Left lung (tissue), 10 donors: ENCODE results near the gene OVCA2. TPM values are rescaled to one million over a fixed set of nuclear protein-coding genes. Genes with fewer than 3 reads are reported as not detected.
A peak's percentile ranks its signal among the peaks of the same experiment; 100 is the strongest.
"Not testable (repeated sequence)": the region's sequence is repeated elsewhere in the genome, so short reads cannot be mapped to it uniquely, and the experiment has no call there.

ENCODE experiments used
- ATAC-seq: fragments of 200-7000 bp; cut with Tn5 transposase; one replicate; pipeline ENCODE4 v1.9.1; 2020; ENCODE audit warnings: moderate library complexity
- DNase-seq, 4 donors: peaks; one replicate each; pipeline ENCODE4 v3.0.0-alpha.2; 2013 to 2020
- H3K27ac ChIP-seq, 2 donors: fragments of 200-600 bp; sonication (generic) in 1 of 2; one replicate each; pipeline versions ENCODE4 v1.5.0 to v1.8.0; 2020 to 2021
- H3K27me3 ChIP-seq, 2 donors: fragments of 200-600 bp; sonication (generic) in 1 of 2; one replicate each; pipeline versions ENCODE4 v1.5.0 to v1.8.0; 2020 to 2021
- H3K36me3 ChIP-seq, 2 donors: fragments of 200-600 bp; sonication (generic) in 1 of 2; one replicate each; pipeline versions ENCODE4 v1.5.0 to v1.8.0; 2020 to 2021
- H3K4me1 ChIP-seq, 2 donors: fragments of 200-600 bp; one replicate each; pipeline ENCODE4 v1.8.0; 2021
- H3K4me3 ChIP-seq, 2 donors: fragments of 200-600 bp; sonication (generic) in 1 of 2; one replicate each; pipeline versions ENCODE4 v1.5.0 to v1.8.0; 2020 to 2021; ENCODE audit warnings: mild to moderate bottlenecking in 1 of 2
- H3K9me3 ChIP-seq, 2 donors: fragments of 200-600 bp; sonication (generic) in 1 of 2; one replicate each; pipeline versions ENCODE4 v1.5.0 to v1.8.0; 2020 to 2021
- intact Hi-C, 2 donors: fragments of 100-400 bp; cut with DNase I; formaldehyde crosslinking; loops; one replicate each; pipeline versions ENCODE4 v1.11.2 to v1.14.2; 2022
- polyA plus RNA-seq, 6 donors: library from polyadenylated mRNA; unstranded; fragments of 120-200 nt; gene quantifications; one replicate each; pipeline ENCODE4 v1.2.1, GENCODE V29; 2013; ENCODE audit not compliant: insufficient read length in 6 of 6
- total RNA-seq, 2 donors: library from RNA; stranded (reverse); fragmentation: NEBNext Ultra II Directional; extraction: Animal tissue kit (Norgen Biotek cat#: 25700); gene quantifications; one replicate each; pipeline ENCODE4 v1.2.1, GENCODE V29; 2021
- TF ChIP-seq, protein P1 (sequence below), 2 donors: fragments of 200-600 bp; sonication (generic) in 1 of 2; IDR thresholded peaks; one replicate each; pipeline versions ENCODE4 v1.5.0 to v1.8.0; 2021; ENCODE audit warnings: antibody characterized with exemption in 2 of 2
- donor health status: DM: no; HTN: yes; CAD: no.
- donor health status: DM: no; HTN: no; CAD: no.

OVCA2 gene
- total and polyA plus RNA-seq, 8 donors, result 8.1 to 28.7 (median 11.2) TPM

DNA sequence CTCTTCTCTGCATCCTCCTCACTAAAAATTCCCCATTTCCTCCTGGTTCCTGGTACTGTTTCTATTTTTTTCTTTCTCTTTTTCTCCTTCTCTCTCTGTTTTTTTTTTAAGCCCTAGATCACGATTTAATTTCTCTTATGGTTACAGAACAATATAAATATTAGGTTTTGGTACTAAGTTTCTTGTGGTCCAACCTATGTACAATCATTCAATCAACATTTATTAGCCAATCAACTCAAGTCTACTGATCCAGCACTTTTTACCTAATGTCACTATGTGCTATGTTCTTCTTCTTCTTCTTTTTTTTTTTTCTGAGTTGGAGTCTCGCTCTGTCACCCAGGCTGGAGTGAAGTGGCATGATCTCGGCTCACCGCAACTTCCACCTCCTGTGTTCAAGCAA, 29.3 kb upstream of the OVCA2 start:
- no peak for ATAC-seq
- Histone ChIP-seq H3K9me3 (no peaks in the 10 kb centered on the region), H3K27me3 (no peaks in the 10 kb centered on the region), H3K36me3 (no peaks in the 10 kb centered on the region), H3K4me3 (no peak overlapping the region), H3K4me1 (peaks cover 8 to 13% of the 10 kb centered on the region in 2 donors), H3K27ac (no peak overlapping the region)
- no peak for DNase-seq
- TF ChIP-seq, protein P1, sequence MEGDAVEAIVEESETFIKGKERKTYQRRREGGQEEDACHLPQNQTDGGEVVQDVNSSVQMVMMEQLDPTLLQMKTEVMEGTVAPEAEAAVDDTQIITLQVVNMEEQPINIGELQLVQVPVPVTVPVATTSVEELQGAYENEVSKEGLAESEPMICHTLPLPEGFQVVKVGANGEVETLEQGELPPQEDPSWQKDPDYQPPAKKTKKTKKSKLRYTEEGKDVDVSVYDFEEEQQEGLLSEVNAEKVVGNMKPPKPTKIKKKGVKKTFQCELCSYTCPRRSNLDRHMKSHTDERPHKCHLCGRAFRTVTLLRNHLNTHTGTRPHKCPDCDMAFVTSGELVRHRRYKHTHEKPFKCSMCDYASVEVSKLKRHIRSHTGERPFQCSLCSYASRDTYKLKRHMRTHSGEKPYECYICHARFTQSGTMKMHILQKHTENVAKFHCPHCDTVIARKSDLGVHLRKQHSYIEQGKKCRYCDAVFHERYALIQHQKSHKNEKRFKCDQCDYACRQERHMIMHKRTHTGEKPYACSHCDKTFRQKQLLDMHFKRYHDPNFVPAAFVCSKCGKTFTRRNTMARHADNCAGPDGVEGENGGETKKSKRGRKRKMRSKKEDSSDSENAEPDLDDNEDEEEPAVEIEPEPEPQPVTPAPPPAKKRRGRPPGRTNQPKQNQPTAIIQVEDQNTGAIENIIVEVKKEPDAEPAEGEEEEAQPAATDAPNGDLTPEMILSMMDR (IDR thresholded peaks at IDR 0.05), result no peak
- intact Hi-C loops, result no loop called here

GRCh38 chr17:2013220-2013993, 28.4 kb upstream of the OVCA2 start:
- H3K4me3 ChIP-seq, intact Hi-C loops, H3K9me3 ChIP-seq, H3K27ac ChIP-seq, H3K27me3 ChIP-seq, H3K36me3 ChIP-seq, DNase-seq: not testable (repeated sequence)
- H3K4me1 ChIP-seq, result peaks cover 8 to 13% of the 10 kb centered on the region in 2 donors
- ATAC-seq, result peak; percentile 48

DNA sequence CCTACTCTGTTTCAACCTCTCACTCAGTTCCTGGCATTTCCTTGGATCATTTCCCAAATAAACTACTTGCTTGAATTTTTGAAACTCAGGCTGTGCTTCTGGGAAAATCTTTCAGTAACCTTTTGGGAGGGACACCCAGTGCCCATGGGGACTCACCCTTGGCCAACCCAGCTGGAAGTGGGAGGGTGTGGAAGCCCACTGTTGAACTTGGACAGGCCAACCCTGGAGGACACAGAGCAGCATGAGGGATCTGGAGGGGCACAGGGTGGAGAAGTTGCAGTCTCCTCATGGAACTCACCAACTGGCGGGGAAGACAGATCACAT, 27.9 kb upstream of the OVCA2 start:
- Histone ChIP-seq H3K4me3 (no peak overlapping the region), H3K36me3 (no peaks in the 10 kb centered on the region), H3K9me3 (no peaks in the 10 kb centered on the region), H3K27me3 (peaks cover 0 to 11% of the 10 kb centered on the region in 2 donors), H3K4me1 (peaks cover 8 to 13% of the 10 kb centered on the region in 2 donors), H3K27ac (no peak overlapping the region)
- intact Hi-C loops, result no loop called here
- TF ChIP-seq, protein P1 (IDR thresholded peaks at IDR 0.05), result no peak
- ATAC-seq (peak; percentile 32), DNase-seq (no peak)

GRCh38 chr17:2015314-2015713, 26.5 kb upstream of the OVCA2 start:
- H3K27ac ChIP-seq, result no peak overlapping the region
- ATAC-seq, result no peak

DNA sequence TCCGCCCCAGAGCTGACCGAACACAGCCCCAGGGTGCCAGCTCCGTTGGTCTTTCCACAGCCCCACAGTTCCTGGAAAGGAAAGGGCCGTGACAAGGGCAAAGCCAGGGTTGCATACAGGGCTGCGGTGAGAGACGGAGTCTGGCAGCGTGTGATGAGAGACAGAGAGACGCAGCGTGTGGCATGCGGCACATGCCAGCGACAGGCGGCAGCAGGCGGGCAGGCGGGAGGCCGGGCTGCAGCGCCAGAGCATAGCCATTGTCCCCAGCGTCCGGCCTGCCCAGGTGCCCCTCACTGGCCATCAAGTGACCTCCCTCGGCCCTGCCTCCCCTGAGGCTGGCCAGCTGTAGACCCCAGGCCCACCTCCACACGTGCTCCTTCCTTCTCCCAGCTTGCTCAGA, 25.3 kb upstream of the OVCA2 start:
- Histone ChIP-seq H3K9me3 (no peaks in the 10 kb centered on the region), H3K27ac (no peak overlapping the region), H3K36me3 (no peaks in the 10 kb centered on the region), H3K4me3 (no peak overlapping the region), H3K27me3 (peaks cover 0 to 31% of the 10 kb centered on the region in 2 donors), H3K4me1 (peaks cover 5 to 8% of the 10 kb centered on the region in 2 donors)
- intact Hi-C loops, result no loop called here
- ATAC-seq, result no peak
- DNase-seq, result no peak
- TF ChIP-seq, protein P1 (IDR thresholded peaks at IDR 0.05), result no peak

More at GRCh38 chr17:2015314-2015713, 26.5 kb upstream of the OVCA2 start:
- no peak for DNase-seq
- Histone ChIP-seq H3K4me1 (peaks cover 8 to 13% of the 10 kb centered on the region in 2 donors), H3K9me3 (no peaks in the 10 kb centered on the region), H3K27me3 (peaks cover 0 to 22% of the 10 kb centered on the region in 2 donors), H3K36me3 (no peaks in the 10 kb centered on the region), H3K4me3 (no peak overlapping the region)
- intact Hi-C loops, result no loop called here
- TF ChIP-seq, protein P1 (IDR thresholded peaks at IDR 0.05), result no peak
